Activated CD4-positive, alpha-beta T cell treated with anti-CD3 and anti-CD28 coated beads, Interleukin-2, amount 10 ng/mL, durations not matched to agents 7 days and 5 days (primary cell): ENCODE measurements around the gene COL9A3. TPM values are rescaled to one million over a fixed set of nuclear protein-coding genes. Genes with fewer than 3 reads are reported as not detected.

ENCODE experiments used
- CTCF ChIA-PET: fragments of 350-600 bp; sonication (Branson Sonifier 250); formaldehyde crosslinking; loops from one replicate; lab custom pipeline; 2021; ENCODE audit warnings: antibody characterized with exemption; lab: Charles Lee
- POLR2A ChIA-PET: fragments of 350-600 bp; sonication (Branson Sonifier 250); formaldehyde crosslinking; loops from one replicate; lab custom pipeline; 2021; ENCODE audit warnings: antibody characterized with exemption; lab: Charles Lee
- DNase-seq: peaks from one replicate; pipeline ENCODE4 v3.0.0-alpha.2; 2020
- H3K27ac Mint-ChIP-seq: one replicate; pipeline ENCODE4 v1.8.0; 2021; ENCODE audit warnings: mild to moderate bottlenecking, moderate library complexity, mixed read lengths
- H3K27me3 Mint-ChIP-seq: one replicate; pipeline ENCODE4 v1.8.0; 2021; ENCODE audit warnings: mixed read lengths
- H3K36me3 Mint-ChIP-seq: one replicate; pipeline ENCODE4 v1.8.0; 2021; ENCODE audit warnings: low read depth, mixed read lengths
- H3K4me1 Mint-ChIP-seq: one replicate; pipeline ENCODE4 v1.8.0; 2021; ENCODE audit warnings: mixed read lengths
- H3K4me3 Mint-ChIP-seq: one replicate; pipeline ENCODE4 v1.8.0; 2021; ENCODE audit warnings: mild to moderate bottlenecking, moderate library complexity, mixed read lengths
- H3K9me3 Mint-ChIP-seq: one replicate; pipeline ENCODE4 v1.8.0; 2021; ENCODE audit warnings: mixed read lengths
- total RNA-seq, 2 experiments: library from RNA; stranded (reverse); gene quantifications; one replicate each; pipeline ENCODE4 v1.2.3, GENCODE V29; 2021

The COL9A3 gene
- total RNA-seq, 2 experiments from 2014 or later: not detected

DNA sequence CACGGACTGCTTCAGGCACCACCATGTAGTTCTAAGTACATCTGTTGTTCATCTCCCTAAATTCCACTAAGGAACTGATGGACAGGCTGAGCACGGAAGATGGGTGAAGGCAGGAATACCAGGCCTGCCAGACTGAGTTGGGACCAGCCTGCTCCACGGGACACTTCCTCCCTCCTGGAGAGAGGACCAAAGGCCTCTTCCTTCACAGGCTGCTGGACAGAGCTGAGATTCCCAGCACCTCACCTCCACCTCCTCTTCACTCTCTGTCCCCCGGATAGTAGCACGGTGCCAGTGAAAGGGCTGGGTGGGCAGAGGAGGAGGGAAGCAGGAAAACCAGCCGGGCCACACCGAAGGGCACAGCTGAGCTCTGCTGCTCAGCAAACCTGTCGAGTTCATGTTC is 67.7 kb downstream of the COL9A3 start:
- H3K27ac Mint-ChIP-seq: no peak overlapping the region
- peaks cover 37% of the 10 kb centered on the region for H3K36me3 Mint-ChIP-seq
- POLR2A ChIA-PET: no interaction called here
- no peaks in the 10 kb centered on the region for H3K27me3 Mint-ChIP-seq
- no peak overlapping the region for H3K4me3 Mint-ChIP-seq
- H3K9me3 Mint-ChIP-seq: no peaks in the 10 kb centered on the region
- H3K4me1 Mint-ChIP-seq: peaks cover 15% of the 10 kb centered on the region
- CTCF ChIA-PET: interaction anchor here (0.7 kb wide), 1 partner anchor 10 kb away, joined by 3 read pairs; no protein-coding TSS in a partner anchor
- DNase-seq: no peak

DNA sequence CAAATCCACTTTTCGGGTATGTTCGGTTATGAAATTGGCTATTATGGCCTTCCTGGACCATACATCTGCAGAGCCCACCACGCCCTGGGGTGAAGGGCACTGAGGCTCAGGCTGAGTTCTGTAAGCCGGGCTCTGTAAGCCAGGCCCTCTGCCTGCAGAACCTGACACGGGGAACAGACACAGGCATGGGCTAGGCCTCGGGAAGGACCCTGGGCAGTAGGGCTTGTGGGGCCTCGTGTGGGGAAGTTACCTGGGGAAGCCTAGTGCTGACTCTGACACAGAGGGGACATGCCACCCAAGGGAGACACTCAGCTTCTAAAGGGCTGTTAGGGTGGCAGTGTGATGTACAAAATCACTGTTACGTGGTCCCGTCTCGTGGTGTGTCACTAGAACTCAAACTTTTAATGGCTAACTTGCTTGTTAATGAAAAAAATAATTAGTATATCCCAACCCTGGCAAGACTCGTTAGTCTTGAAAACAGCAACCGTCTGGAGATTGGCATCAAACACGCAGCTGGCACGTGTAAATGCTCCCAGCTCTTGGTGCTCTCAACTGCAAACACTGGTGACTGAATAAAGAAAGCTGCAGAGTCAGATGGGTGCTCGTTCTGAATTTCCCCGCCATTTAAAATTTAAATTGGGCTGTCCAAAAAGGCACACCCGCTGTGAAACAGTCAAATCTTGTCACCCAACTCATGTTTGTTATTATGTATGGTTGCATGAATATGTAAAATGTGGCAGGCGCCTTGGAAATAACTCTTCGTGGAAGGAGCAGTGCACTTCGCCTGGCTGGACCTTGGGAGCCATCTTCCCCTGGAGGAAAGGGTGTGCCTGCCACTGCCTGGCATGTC is 68.4 kb downstream of the COL9A3 start:
- Mint-ChIP-seq H3K27ac (no peak overlapping the region), H3K27me3 (no peaks in the 10 kb centered on the region), H3K4me1 (peaks cover 16% of the 10 kb centered on the region), H3K36me3 (peaks cover 44% of the 10 kb centered on the region), H3K4me3 (no peak overlapping the region), H3K9me3 (no peaks in the 10 kb centered on the region)
- ChIA-PET POLR2A (no interaction called here), CTCF (interaction anchor here (0.7 to 1.0 kb wide), 2 partner anchors 11 to 23 kb away, joined by 3 read pairs; no protein-coding TSS in a partner anchor)
- DNase-seq: no peak

DNA sequence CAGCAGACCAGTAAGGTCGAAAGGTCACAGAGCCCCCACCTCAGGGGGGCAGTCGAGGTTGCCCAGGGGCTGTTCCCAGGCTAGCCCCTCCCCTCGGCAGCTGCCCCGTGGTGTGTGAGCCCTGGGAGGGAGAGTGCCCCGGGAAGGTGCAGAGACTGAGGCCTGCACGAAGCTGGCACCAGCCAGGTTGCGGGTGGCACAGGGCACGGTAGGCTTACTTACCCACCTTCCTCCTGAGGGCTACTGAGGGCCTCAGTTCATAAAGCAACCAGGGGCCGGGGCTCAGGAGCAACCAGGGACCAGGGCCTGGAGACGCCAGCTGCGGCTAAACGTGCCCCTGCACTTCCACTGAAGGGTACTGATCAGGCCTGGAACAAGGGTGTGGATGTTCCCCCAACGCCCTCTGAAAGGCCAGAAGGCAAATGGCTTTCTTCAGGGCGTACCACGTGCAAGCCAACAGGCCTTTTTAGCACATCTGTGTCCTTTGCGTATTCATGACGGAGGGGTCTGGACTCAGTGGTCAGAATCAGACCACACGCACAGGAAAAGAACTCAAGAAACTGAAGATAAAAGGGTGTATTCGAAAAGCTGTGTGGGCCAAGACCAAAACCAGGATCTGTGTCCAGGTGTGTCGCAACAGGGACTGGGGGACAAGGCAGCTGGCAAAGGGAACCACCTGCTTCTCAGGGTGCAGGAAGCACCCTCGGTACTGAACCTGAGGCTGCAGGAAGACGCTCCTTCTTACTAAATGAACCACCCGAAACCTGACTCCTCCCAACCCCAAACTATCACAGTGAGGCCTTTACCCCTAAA is 69.3 kb downstream of the COL9A3 start:
- H3K4me1 Mint-ChIP-seq: peaks cover 24% of the 10 kb centered on the region
- H3K36me3 Mint-ChIP-seq: peaks cover 51% of the 10 kb centered on the region
- H3K27me3 Mint-ChIP-seq: no peaks in the 10 kb centered on the region
- no peak overlapping the region for H3K4me3 Mint-ChIP-seq
- POLR2A ChIA-PET: no interaction called here
- CTCF ChIA-PET: interaction anchor here (1.0 to 1.8 kb wide), 2 partner anchors 15 to 22 kb away, joined by 3 to 5 read pairs; no protein-coding TSS in a partner anchor
- H3K9me3 Mint-ChIP-seq: no peaks in the 10 kb centered on the region
- peak overlapping the region; percentile 52 for H3K27ac Mint-ChIP-seq
- DNase-seq: no peak

DNA sequence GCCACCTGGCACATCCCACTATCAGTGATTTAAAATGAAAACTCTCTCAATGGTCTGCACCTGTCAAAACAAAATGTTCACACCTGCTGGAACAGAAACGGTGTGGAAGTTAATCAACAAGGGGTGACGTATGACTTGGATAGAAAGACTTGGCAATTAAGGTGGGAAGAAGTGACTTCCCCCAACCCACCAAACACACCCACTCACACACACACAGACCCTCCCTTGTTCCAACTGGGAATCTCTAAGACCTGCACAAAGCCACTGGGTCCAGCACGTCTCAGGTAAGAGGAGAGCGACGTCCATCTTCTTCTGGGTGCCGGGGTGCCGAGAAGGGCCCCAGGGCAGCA is 69.8 kb downstream of the COL9A3 start:
- Mint-ChIP-seq H3K4me1 (peaks cover 29% of the 10 kb centered on the region), H3K27ac (peak overlapping the region; percentile 52)
- POLR2A ChIA-PET: no interaction called here

DNA sequence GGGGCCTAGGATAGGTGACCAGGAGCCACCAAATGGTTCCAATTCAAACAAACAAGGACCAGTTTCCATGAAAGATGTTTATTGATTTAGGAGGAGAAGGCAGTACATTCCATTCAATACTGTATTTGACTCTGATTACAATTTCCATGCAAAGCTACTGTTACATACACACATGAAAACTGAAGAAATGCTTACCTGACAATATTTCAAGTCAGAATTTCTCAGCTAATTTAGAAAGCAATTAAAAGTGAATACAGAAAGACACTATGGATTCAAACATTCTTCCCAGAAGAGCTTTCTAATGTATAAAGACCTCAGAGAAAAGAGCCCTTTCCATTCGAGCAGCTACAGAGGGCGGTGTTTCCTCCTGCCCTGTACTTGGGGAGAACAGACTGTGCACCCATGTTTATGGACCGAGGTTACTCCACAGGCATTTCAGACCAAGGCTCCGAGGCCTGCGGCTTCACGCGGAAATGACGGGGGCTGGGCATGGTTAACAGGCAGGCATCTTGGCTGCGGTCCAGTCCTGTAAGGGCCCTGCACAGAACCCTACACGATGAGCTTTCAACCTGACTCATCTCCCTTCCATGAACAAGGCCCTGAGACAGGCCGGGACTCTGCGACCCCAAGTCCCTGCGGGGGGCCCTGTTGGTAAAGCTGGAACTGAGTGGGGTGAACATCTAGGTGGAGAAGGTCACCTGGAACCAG is 70.5 kb downstream of the COL9A3 start:
- Mint-ChIP-seq H3K9me3 (no peaks in the 10 kb centered on the region), H3K4me3 (no peak overlapping the region), H3K27ac (peak overlapping the region; percentile 13), H3K4me1 (peaks cover 36% of the 10 kb centered on the region), H3K27me3 (no peaks in the 10 kb centered on the region), H3K36me3 (peaks cover 52% of the 10 kb centered on the region)
- peak; percentile 23 for DNase-seq
- ChIA-PET CTCF (interaction anchor here (0.8 to 1.8 kb wide), 4 partner anchors 10 to 85 kb away, joined by 3 to 5 read pairs (median 4); no protein-coding TSS in a partner anchor), POLR2A (no interaction called here)

More for the DNA sequence above, 69.8 kb downstream of the COL9A3 start:
- no peak overlapping the region for H3K4me3 Mint-ChIP-seq
- no peak for DNase-seq
- no peaks in the 10 kb centered on the region for H3K27me3 Mint-ChIP-seq
- no peaks in the 10 kb centered on the region for H3K9me3 Mint-ChIP-seq
- CTCF ChIA-PET: interaction anchor here (0.8 to 1.8 kb wide), 3 partner anchors 9 to 86 kb away, joined by 3 to 5 read pairs (median 4); no protein-coding TSS in a partner anchor
- peaks cover 52% of the 10 kb centered on the region for H3K36me3 Mint-ChIP-seq

DNA sequence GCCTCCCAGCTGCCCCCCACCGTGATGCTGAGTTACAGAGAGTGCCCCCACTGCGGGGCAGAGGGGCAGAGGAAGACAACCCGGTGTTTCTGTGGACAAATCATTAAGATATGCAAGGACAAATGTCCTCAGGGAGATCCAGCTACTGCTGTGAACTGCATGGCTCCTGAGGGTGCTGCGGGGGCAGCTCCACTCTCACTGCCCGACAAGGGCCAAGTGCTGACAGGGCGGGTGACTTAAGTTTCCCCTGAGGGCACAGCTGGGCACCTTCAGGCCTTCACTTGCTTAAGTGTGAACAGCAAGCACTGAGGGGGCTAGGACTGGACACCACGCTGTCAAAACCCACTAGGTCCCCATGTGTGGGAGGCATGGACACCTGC is 71.0 kb downstream of the COL9A3 start:
- no peak overlapping the region for H3K4me3 Mint-ChIP-seq
- H3K27me3 Mint-ChIP-seq: no peaks in the 10 kb centered on the region
- POLR2A ChIA-PET: no interaction called here
- H3K27ac Mint-ChIP-seq: no peak overlapping the region
- CTCF ChIA-PET: interaction anchor here (1.0 to 1.8 kb wide), 3 partner anchors 10 to 84 kb away, joined by 4 to 5 read pairs (median 4); no protein-coding TSS in a partner anchor
- H3K9me3 Mint-ChIP-seq: no peaks in the 10 kb centered on the region
- H3K36me3 Mint-ChIP-seq: peaks cover 57% of the 10 kb centered on the region
- H3K4me1 Mint-ChIP-seq: peaks cover 41% of the 10 kb centered on the region
- DNase-seq: no peak

DNA sequence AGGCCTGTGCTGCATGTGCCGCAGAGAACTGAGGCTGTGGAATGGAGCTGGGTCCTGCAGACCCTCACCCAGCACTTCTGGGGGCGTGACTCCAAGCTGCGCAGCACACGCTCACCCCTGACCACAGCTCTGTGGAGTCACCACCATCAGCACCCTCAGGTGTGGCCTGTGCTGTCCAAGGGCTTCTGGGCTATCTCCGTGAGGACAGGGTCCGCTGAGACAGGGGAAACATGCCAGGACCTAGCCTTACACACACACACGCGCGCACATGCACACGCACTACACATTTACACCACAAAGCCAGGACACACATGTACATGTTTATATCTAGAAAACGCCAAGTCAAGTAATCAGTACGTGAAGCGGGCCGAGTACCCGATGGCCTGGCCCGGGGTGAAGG is 71.6 kb downstream of the COL9A3 start:
- H3K27ac Mint-ChIP-seq: no peak overlapping the region
- ChIA-PET POLR2A (no interaction called here), CTCF (interaction anchor here (1.2 kb wide), 1 partner anchor 9 kb away, joined by 4 read pairs; no protein-coding TSS in a partner anchor)
- H3K36me3 Mint-ChIP-seq: peaks cover 62% of the 10 kb centered on the region
- no peaks in the 10 kb centered on the region for H3K9me3 Mint-ChIP-seq
- H3K27me3 Mint-ChIP-seq: no peaks in the 10 kb centered on the region
- no peak overlapping the region for H3K4me3 Mint-ChIP-seq
- DNase-seq: no peak
- peaks cover 46% of the 10 kb centered on the region for H3K4me1 Mint-ChIP-seq

DNA sequence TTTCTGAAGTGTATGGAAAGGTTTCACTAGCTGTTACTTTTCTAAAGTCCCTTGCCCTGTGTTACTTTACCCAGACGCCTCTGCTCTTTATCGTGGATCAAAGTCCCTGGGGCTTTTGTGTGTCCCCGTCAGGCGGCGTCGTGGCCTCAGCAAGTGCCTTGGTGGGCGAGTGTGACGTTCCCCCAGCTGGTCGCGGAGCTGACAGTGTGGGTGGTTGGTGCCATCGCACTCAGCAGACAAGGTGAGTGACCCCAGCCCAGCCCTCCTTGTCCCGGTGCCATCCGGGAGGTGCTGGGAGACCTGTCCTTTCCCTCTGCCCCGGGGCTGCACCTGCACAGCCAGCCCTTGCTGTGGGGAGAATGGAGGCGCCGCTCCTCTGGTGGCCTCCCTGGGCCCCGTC is 72.1 kb downstream of the COL9A3 start:
- ChIA-PET POLR2A (no interaction called here), CTCF (interaction anchor here (1.2 kb wide), 1 partner anchor 9 kb away, joined by 4 read pairs; no protein-coding TSS in a partner anchor)
- Mint-ChIP-seq H3K27ac (no peak overlapping the region), H3K4me3 (no peak overlapping the region), H3K36me3 (peaks cover 67% of the 10 kb centered on the region), H3K27me3 (no peaks in the 10 kb centered on the region), H3K4me1 (peaks cover 50% of the 10 kb centered on the region), H3K9me3 (no peaks in the 10 kb centered on the region)
- DNase-seq: no peak

DNA sequence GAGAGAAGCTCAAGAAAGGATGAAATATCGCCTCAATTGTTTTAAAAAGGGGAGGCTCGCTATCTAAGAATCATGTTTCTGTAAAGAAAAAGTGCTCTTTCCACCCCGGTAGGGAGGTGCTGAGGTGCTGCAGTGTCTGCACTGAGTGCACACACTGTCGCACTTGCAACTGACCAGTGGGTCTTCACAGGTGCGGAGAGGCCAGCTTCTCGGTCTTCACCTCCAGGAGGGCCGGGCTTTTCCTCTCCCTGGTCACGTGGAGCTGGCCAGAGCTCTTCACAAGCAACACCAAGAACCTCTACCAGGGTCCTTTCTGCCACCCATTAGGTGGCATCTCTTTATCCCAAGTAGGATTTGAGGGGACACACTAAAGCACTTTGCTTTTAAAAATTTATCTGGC is 72.6 kb downstream of the COL9A3 start:
- H3K36me3 Mint-ChIP-seq: peaks cover 72% of the 10 kb centered on the region
- no peak overlapping the region for H3K4me3 Mint-ChIP-seq
- H3K9me3 Mint-ChIP-seq: no peaks in the 10 kb centered on the region
- DNase-seq: no peak
- ChIA-PET CTCF (no interaction called here), POLR2A (no interaction called here)
- no peaks in the 10 kb centered on the region for H3K27me3 Mint-ChIP-seq
- no peak overlapping the region for H3K27ac Mint-ChIP-seq
- peaks cover 50% of the 10 kb centered on the region for H3K4me1 Mint-ChIP-seq

DNA sequence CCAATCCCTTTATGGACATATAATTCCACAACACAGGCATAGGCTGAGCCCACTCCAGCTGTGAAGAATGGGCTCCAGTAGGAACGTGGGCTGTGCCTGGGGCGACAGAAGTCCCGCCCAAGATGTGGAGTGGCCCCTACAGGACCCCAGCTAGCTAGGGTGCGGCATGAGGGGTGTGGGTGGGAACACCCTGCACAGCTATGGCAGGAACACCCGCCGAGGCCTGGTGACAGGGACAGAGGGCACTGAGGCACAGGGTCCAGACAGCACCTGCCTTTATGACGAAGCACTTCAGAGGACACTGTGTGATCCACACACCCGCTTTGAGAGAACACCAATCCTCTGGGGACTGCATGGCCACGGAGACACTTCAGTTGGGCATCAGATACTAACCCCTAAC is 73.0 kb downstream of the COL9A3 start:
- Mint-ChIP-seq H3K27me3 (no peaks in the 10 kb centered on the region), H3K27ac (no peak overlapping the region), H3K4me3 (no peak overlapping the region), H3K36me3 (peaks cover 72% of the 10 kb centered on the region), H3K9me3 (no peaks in the 10 kb centered on the region), H3K4me1 (peaks cover 50% of the 10 kb centered on the region)
- ChIA-PET POLR2A (no interaction called here), CTCF (interaction anchor here (0.8 to 1.6 kb wide), 5 partner anchors 10 to 119 kb away, joined by 3 to 5 read pairs (median 3); no protein-coding TSS in a partner anchor)
- no peak for DNase-seq

DNA sequence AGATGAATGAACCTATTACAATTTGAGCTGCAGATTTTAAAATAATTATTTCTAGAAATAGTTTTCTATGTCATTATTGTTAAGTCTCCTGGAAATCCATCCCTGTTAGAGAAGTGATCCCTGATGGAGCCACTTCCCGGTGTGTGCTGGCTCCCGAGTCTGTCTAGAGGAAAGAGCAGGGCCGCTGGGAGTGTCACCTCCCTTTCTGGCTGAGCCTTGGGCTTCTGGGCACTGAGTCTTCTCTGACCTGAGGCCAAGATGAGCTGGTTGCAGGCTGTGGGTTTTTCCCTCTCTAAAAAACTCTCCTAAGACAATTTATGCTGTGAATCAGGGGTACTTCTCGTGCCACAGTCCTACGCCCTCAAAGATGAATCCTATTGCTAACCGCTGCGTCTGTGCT is 73.6 kb downstream of the COL9A3 start:
- CTCF ChIA-PET: interaction anchor here (0.8 to 1.6 kb wide), 7 partner anchors 9 to 119 kb away, joined by 3 to 5 read pairs (median 3); no protein-coding TSS in a partner anchor
- POLR2A ChIA-PET: interaction anchor here (0.8 kb wide), 1 partner anchor 212 kb away, joined by 3 read pairs; no protein-coding TSS in a partner anchor
- peaks cover 50% of the 10 kb centered on the region for H3K4me1 Mint-ChIP-seq

More for the DNA sequence above, 73.6 kb downstream of the COL9A3 start:
- Mint-ChIP-seq H3K9me3 (no peaks in the 10 kb centered on the region), H3K36me3 (peaks cover 77% of the 10 kb centered on the region), H3K4me3 (no peak overlapping the region), H3K27ac (peak overlapping the region; percentile 85), H3K27me3 (no peaks in the 10 kb centered on the region)
- no peak for DNase-seq
